ENCODE results near the gene LATS2. TPM values are rescaled to one million over a fixed set of nuclear protein-coding genes. Genes with fewer than 3 reads are reported as not detected.
"Not testable (repeated sequence)": the region's sequence is repeated elsewhere in the genome, so short reads cannot be mapped to it uniquely, and the experiment has no call there.

Gene LATS2
- total RNA-seq, 4 donors from 2014 or later = 8.5 to 32.5 (median 12.6) TPM

GRCh38 chr13:20969182-20969581 is 92.2 kb downstream of the LATS2 start:
- intact Hi-C loops (cut with DNase I; ENCODE audit: low total_unique reads) = no loop called here
- H3K36me3 ChIP-seq = no peaks in the 10 kb centered on the region

GRCh38 chr13:20968745-20969144 is 92.6 kb downstream of the LATS2 start:
- no peak for TF ChIP-seq POLR2A (IDR thresholded peaks at IDR 0.05)
- no peak for TF ChIP-seq CTCF (IDR thresholded peaks at IDR 0.05)
- H3K9me3 ChIP-seq = no peaks in the 10 kb centered on the region
- H3K4me1 ChIP-seq = no peaks in the 10 kb centered on the region
- no peaks in the 10 kb centered on the region for H3K36me3 ChIP-seq
- intact Hi-C loops (cut with DNase I; ENCODE audit: low total_unique reads) = no loop called here
- no peak overlapping the region for H3K27ac ChIP-seq
- no peak for DNase-seq
- no peak overlapping the region for H3K4me3 ChIP-seq
- no peaks in the 10 kb centered on the region for H3K27me3 ChIP-seq

More at GRCh38 chr13:20969182-20969581, 92.2 kb downstream of the LATS2 start:
- no peaks in the 10 kb centered on the region for H3K9me3 ChIP-seq
- H3K27ac ChIP-seq = no peak overlapping the region
- no peaks in the 10 kb centered on the region for H3K4me1 ChIP-seq
- TF ChIP-seq CTCF (IDR thresholded peaks at IDR 0.05) = no peak
- TF ChIP-seq POLR2A (IDR thresholded peaks at IDR 0.05) = no peak
- no peaks in the 10 kb centered on the region for H3K27me3 ChIP-seq
- H3K4me3 ChIP-seq = no peak overlapping the region
- DNase-seq = no peak

GRCh38 chr13:20967340-20967739 is 94.0 kb downstream of the LATS2 start:
- TF ChIP-seq POLR2A (IDR thresholded peaks at IDR 0.05) (no peak), CTCF (IDR thresholded peaks at IDR 0.05) (no peak)
- Histone ChIP-seq H3K27ac (no peak overlapping the region), H3K27me3 (no peaks in the 10 kb centered on the region), H3K4me1 (no peaks in the 10 kb centered on the region), H3K4me3 (no peak overlapping the region), H3K36me3 (no peaks in the 10 kb centered on the region), H3K9me3 (no peaks in the 10 kb centered on the region)
- intact Hi-C loops (cut with DNase I; ENCODE audit: low total_unique reads) = no loop called here
- DNase-seq = no peak

- Histone ChIP-seq H3K4me3 (no peak overlapping the region), H3K27ac (no peak overlapping the region), H3K4me1 (no peaks in the 10 kb centered on the region), H3K9me3 (no peaks in the 10 kb centered on the region), H3K36me3 (no peaks in the 10 kb centered on the region), H3K27me3 (no peaks in the 10 kb centered on the region)
- TF ChIP-seq CTCF (IDR thresholded peaks at IDR 0.05) (no peak), POLR2A (IDR thresholded peaks at IDR 0.05) (no peak)
- intact Hi-C loops (cut with DNase I; ENCODE audit: low total_unique reads) = no loop called here
- no peak for DNase-seq
Measured at GRCh38 chr13:20964904-20965303, 96.5 kb downstream of the LATS2 start.

GRCh38 chr13:20961663-20962062 is 99.7 kb downstream of the LATS2 start:
- H3K4me3 ChIP-seq; DNase-seq; H3K9me3 ChIP-seq; intact Hi-C loops (cut with DNase I; ENCODE audit: low total_unique reads); H3K4me1 ChIP-seq; H3K36me3 ChIP-seq; H3K27ac ChIP-seq; H3K27me3 ChIP-seq: not testable (repeated sequence)

GRCh38 chr13:20960663-20961309 is 100.6 kb downstream of the LATS2 start:
- Histone ChIP-seq H3K36me3 (no peaks in the 10 kb centered on the region), H3K4me1 (no peaks in the 10 kb centered on the region), H3K4me3 (no peak overlapping the region), H3K27me3 (no peaks in the 10 kb centered on the region), H3K27ac (no peak overlapping the region), H3K9me3 (no peaks in the 10 kb centered on the region)
- TF ChIP-seq CTCF (IDR thresholded peaks at IDR 0.05) (no peak), POLR2A (IDR thresholded peaks at IDR 0.05) (no peak)
- intact Hi-C loops (cut with DNase I; ENCODE audit: low total_unique reads) = no loop called here
- DNase-seq = no peak

- H3K36me3 ChIP-seq; H3K27me3 ChIP-seq; H3K27ac ChIP-seq; intact Hi-C loops (cut with DNase I; ENCODE audit: low total_unique reads); H3K4me3 ChIP-seq; H3K4me1 ChIP-seq; DNase-seq; H3K9me3 ChIP-seq: not testable (repeated sequence)
Measured at GRCh38 chr13:20957049-20957620, 104.3 kb downstream of the LATS2 start.

Data from uterus (tissue), 4 donors.